WI38 (cell line): ENCODE results near the gene LTC4S.

ENCODE experiments used
- H3K4me3 ChIP-seq: 2 replicates; pipeline ENCODE4 v1.5.1; 2011; ENCODE audit warnings: low read depth, mild to moderate bottlenecking, control low read depth, low read length
- TF ChIP-seq, protein P1 (sequence below): IDR thresholded peaks from 2 replicates; pipeline ENCODE4 v1.5.1; 2012; ENCODE audit warnings: low read depth, mild to moderate bottlenecking, control low read depth, low read length

Gene LTC4S

DNA sequence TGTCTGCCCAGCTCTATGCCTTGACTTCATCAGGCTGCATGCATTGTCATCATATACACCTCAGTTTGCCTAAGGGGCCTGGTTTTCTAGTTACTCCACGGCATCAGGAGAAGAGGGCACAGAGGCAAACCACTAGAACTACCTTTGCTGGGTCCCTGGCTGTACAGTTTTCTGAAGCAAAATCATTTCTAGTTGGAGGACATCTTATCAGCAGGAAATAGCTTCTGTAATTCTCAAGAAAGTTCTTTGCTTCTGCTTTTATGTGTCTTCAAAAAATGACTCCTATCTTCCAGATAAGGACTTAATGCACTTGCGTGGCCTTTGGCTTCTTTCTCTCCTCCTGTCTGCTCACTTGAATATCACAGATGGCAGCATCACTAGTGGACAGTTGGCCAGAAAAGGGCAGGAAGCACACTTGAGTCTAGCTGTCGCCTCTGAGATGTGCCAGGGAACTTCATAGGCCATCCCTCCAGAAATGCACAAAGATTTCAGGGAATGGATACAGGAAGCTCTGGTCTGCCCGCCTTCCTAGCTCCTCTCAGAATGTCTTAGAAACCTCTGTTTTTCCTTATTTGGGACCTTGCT, 22.4 kb upstream of the LTC4S start:
- no peak overlapping the region for H3K4me3 ChIP-seq
- TF ChIP-seq, protein P1, sequence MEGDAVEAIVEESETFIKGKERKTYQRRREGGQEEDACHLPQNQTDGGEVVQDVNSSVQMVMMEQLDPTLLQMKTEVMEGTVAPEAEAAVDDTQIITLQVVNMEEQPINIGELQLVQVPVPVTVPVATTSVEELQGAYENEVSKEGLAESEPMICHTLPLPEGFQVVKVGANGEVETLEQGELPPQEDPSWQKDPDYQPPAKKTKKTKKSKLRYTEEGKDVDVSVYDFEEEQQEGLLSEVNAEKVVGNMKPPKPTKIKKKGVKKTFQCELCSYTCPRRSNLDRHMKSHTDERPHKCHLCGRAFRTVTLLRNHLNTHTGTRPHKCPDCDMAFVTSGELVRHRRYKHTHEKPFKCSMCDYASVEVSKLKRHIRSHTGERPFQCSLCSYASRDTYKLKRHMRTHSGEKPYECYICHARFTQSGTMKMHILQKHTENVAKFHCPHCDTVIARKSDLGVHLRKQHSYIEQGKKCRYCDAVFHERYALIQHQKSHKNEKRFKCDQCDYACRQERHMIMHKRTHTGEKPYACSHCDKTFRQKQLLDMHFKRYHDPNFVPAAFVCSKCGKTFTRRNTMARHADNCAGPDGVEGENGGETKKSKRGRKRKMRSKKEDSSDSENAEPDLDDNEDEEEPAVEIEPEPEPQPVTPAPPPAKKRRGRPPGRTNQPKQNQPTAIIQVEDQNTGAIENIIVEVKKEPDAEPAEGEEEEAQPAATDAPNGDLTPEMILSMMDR, result no peak

DNA sequence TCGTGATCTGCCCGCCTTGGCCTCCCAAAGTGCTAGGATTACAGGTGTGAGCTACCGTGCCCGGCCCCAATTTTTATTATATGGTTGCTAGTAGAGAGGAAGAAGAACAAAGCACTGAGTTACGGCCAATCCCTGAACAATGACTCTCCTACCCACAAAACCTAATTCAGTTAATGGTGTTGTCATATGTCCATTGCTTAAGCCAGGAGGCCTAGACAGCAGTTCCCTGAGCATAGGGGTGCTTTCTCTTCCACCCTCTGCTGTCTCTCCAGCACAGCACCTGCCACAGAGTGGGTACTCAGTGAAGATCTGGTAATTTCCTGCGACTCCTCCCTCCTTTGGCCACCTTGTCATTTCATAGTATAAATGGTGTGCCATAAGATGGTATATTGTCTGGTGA, 21.4 kb upstream of the LTC4S start:
- TF ChIP-seq, protein P1, result no peak

DNA sequence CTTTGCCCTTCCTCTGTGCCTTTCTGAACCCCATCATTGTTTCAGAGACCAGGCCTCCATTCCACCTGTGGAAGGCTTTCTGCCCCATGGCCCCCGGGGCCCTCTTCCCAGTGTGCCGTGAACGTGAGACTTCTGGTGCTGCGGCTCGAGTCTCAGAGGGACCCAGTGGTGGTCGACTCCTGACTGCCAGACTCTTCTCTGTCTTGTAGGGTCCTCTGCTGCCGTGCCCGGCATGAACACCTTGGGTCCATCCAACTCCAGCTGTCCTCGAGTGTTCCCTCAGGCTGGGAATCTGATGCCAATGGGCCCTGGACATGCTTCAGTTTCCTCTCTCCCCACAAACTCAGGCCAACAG, 20.1 kb upstream of the LTC4S start:
- TF ChIP-seq, protein P1, result no peak
- H3K4me3 ChIP-seq, result no peak overlapping the region

More for the DNA sequence above, 21.4 kb upstream of the LTC4S start:
- H3K4me3 ChIP-seq, result no peak overlapping the region

DNA sequence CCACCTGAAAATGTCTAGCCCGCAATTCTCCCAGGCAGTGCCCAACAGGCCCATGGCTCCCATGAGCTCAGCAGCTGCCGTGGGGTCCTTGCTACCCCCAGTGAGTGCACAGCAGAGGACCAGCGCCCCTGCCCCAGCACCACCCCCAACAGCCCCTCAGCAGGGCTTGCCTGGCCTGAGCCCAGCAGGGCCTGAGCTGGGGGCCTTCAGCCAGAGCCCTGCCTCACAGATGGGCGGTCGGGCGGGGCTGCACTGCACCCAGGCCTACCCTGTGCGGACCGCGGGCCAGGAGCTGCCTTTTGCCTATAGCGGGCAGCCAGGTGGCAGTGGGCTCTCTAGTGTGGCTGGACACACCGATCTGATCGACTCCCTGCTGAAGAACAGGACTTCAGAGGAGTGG, 19.3 kb upstream of the LTC4S start:
- no peak overlapping the region for H3K4me3 ChIP-seq
- TF ChIP-seq, protein P1, result no peak

DNA sequence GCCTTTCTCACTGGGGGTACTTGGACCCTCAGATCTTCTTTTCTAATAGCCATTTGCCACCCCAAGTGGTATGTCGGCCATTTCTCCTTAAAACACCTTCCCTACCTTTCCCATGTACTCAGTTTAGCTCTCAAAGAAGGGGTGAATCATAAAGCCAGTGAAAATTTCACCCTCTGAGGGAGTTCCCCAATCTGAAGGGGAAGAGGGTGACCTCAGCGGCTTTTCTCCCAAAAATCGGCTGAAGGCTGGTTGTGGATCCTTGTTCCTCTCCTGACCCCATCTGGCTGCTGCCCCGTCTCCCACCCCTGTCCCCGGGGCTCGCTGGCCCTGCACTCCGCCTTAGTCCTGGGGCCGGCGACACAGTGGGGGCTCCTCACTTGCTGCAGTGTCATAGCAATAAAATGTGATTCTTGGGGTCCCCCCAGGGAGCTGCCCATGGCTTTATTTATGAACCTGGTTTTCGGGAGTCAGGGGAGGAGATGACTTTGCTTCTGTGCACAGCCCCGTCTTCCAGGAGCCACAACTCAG, 17.3 kb upstream of the LTC4S start:
- no peak overlapping the region for H3K4me3 ChIP-seq
- TF ChIP-seq, protein P1, result no peak

DNA sequence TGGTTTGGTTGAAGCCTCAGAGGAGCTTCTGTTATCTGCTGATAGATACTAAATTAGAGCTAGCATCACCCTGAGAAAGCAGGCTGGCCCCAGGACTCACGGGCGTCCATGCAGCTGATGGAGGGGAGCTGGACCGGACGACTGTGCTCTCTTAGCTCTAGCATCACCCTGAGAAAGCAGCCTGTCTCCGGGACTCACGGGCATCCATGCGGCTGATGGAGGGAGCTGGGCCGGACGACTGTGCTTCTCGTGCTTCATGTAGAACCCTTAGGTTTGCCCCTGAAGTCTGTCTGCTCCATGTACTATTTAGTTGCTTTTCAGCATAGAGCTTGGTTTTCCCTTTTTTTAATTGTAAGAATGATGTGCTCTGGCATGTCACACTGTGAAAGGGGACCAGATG, 16.3 kb upstream of the LTC4S start:
- TF ChIP-seq, protein P1, result no peak

DNA sequence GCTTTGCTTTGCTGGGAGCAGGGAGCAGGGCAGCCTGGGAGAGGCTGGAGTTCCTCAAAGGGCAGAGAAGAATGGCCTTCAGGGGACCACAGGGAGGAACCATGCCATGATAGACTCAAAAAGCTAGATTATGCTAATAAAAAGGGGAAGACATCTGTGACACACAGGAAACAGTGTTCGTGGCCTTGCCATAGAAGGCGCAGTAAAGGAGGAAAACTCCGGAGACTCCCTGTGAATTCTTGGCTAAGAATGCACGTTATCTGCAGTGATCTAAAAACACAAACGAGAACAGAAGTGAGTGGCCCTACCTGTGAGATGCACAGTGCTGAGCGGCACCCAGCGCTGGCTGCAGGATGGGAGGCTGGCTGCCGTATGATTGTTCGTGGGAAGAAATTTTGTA, 15.9 kb upstream of the LTC4S start:
- TF ChIP-seq, protein P1, result no peak
- no peak overlapping the region for H3K4me3 ChIP-seq

More for the DNA sequence above, 16.3 kb upstream of the LTC4S start:
- no peak overlapping the region for H3K4me3 ChIP-seq
